GM18508 (cell line): ENCODE measurements around the gene GATAD2A.

ENCODE experiments used
- ATAC-seq: cut with Tn5 transposase; IDR thresholded peaks from one replicate; pipeline ENCODE4 v1.9.1; 2021; ENCODE audit warnings: moderate number of reproducible peaks; ENCODE audit not compliant: insufficient read depth, unreplicated experiment

GATAD2A gene

DNA sequence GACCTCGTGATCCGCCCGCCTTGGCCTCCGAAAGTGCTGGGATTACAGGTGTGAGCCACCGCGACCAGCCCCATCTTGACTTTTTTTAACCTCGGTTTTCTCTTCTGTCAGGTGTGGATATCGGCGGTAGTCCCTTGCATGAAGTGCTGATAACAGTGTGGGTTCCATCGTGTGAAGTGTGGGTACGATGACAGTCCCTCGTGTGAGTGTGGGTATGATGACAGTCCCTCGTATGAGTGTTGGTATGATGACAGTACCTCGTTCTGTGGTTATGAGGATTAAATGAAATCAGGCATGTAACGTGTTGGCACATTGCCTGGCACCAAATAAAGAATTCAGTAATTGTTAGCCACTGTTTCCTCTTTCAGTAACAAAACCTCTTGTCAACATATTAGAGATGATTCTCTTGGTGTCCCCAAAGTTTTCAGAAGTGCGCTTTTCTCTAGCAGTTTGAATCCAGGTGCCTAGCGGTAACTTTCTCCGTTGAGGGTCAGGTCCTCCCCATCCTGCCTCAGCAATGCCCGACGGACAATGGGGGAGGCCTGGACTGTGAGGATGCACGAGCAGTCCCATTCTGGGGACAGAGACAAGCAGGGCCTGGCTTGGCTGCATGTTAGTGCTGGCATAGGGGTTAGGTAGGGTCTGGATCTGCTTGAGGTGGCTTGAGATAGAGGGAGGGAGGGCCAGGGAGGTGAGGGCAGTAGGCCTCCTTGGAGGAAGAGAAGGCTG is 15.3 kb downstream of the GATAD2A start:
- ATAC-seq: no peak

DNA sequence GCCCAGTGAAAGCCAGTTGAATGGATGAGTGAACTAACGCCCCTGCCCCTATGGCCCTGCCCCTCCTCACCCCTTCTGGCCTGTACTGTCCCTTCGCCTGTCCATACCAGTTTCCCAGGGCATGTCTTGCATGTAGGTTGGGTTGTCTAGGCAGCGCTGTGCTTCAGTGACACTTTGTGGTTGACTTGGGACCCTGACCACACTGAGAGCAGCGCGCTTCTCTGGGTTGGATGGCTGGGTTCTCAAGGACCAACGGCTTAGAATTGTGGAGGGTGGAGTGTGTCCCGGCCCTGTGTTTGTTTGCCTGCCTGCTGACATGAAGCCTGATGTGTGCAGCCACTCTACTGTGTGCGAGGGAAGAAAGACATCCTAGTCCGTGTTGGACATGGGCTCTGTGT is 15.8 kb downstream of the GATAD2A start:
- ATAC-seq: no peak

- no peak for ATAC-seq
These were observed 16.7 kb downstream of the GATAD2A start for GRCh38 chr19:19422156-19422555.

DNA sequence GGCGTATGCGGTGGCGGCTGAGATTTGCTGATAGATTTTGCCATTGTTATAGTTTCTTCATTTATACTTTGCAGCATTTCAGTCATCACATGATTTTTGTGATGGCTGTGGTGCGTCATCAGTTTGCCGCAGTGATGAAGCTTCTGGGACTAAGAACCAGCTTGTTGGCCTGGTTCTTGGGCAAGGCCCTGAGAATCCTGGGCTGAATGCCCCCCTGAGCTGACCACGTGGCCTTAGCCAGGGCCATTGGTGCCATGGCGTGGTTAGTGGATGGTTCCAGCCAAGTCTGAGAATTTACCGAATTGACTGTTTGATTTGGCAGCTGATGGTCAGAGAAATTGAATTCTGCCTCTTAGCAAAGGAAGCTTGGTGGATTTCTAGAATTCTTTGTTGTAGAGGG is 17.8 kb downstream of the GATAD2A start:
- ATAC-seq: no peak

GRCh38 chr19:19425170-19425875 is 19.8 kb downstream of the GATAD2A start:
- no peak for ATAC-seq

DNA sequence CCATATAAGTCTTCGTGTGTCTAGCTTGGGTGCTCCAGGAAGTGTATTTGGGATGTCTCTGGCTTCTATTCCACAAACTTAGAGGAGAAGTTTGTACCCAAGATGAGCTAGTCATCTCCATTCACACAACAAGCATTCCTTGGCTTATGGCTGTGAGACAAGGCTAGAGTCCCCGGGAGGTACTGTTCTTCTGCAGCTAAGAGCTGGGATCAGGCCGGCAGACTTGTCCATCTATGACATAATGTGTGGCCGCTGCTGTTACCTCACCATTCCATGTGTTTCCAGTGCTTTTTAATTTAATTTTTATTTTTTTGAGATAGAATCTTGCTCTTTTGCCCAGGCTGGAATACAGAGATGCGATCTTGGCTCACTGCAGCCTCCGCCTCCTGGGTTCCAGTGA is 20.7 kb downstream of the GATAD2A start:
- ATAC-seq: no peak

DNA sequence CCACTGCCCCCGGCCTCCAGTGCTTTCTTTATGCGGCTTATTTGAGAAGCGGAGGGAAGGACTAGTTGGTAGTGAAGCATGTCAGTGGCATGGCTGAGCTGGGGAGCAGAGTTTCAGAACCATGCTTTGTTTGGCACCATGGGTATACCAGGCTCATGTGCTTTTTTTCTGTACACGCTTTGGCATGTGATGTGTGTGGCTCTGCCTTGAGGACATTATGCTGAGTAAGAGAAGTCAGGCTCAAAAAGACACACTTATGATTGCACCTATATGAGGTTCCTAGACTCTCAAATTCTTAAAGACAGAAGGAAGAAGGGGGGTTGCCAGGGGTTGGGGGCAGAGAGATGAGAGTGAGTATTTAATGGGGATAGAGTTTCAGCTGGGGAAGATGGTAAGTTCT is 21.3 kb downstream of the GATAD2A start:
- ATAC-seq: no peak

GRCh38 chr19:19427302-19427701 is 21.8 kb downstream of the GATAD2A start:
- no peak for ATAC-seq

- ATAC-seq: no peak
These were observed 22.5 kb downstream of the GATAD2A start for GRCh38 chr19:19427944-19428343.

DNA sequence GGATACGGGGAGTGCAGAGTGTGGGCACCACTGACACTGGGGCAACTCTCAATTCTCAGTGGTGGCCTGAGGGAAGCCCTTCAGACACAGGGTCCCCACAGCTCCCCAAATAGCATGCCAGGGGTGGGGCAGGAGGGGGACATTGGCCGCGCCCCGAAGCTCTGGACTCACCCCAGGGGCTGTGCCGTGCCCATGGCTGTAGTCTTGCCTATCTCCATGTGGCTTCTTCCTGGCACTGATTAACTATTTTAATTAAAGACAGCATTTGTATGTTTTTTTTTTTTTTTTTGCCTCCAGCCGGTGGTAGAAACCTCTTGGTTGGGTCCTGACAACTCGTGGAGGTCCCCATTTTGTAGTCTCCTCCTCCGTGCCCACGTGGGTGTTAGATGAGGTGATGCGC is 23.3 kb downstream of the GATAD2A start:
- no peak for ATAC-seq

GRCh38 chr19:19429361-19429760 is 23.9 kb downstream of the GATAD2A start:
- ATAC-seq: no peak

- ATAC-seq: no peak
These were observed 27.3 kb downstream of the GATAD2A start for GRCh38 chr19:19432732-19433131.

DNA sequence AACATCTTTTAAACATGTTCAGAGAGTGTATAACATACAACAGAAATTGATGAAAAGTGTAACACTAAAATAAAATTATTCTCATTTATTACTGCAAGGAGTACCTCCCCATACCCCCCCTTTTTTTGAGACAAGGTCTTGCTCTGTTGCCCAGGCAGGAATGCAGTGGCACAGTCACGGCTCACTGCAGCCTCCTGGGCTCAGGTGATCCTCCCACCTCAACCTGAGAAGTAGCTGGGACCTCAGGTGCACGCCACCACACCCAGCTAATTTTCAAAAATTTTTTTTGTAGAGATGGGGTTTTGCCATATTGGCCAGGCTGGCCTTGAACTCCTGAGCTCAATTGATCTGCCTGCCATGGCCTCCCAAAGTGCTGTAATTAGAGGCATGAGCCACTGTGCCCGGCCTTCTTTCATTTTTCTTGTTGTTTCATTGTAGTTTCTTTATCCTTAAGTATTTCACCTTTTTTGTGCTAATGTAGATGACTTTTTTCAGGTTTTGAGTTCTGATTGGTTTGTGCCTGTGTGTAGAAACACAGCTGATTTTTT is 28.3 kb downstream of the GATAD2A start:
- ATAC-seq: no peak

DNA sequence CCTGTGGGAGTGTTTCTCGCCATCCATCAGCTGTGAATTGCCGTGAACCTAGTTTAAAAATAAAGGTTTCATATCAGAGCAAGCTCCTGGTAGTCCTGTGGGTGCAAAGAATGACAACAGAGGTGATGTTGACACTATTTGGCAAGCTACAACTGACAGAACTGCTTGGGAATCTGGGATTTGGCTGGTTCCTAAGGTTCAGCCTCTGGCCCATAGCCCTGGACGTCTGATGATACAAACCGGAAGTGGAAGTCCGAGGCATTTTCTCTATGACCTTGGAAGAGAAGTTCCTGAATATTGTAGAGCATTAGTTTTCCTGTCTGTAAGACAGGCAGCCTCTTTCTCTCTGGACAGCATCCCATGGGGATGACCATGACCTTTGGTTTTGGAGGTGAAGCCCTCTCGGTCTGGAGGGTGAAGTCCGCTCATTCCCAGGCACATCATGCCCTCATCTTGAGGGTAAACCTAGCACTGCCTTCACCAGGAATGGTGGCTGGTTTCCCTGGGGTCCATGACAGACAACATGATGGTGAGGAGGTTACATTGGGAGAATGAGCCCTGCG is 29.1 kb downstream of the GATAD2A start:
- ATAC-seq: no peak

GRCh38 chr19:19436137-19436691 is 30.7 kb downstream of the GATAD2A start:
- no peak for ATAC-seq

DNA sequence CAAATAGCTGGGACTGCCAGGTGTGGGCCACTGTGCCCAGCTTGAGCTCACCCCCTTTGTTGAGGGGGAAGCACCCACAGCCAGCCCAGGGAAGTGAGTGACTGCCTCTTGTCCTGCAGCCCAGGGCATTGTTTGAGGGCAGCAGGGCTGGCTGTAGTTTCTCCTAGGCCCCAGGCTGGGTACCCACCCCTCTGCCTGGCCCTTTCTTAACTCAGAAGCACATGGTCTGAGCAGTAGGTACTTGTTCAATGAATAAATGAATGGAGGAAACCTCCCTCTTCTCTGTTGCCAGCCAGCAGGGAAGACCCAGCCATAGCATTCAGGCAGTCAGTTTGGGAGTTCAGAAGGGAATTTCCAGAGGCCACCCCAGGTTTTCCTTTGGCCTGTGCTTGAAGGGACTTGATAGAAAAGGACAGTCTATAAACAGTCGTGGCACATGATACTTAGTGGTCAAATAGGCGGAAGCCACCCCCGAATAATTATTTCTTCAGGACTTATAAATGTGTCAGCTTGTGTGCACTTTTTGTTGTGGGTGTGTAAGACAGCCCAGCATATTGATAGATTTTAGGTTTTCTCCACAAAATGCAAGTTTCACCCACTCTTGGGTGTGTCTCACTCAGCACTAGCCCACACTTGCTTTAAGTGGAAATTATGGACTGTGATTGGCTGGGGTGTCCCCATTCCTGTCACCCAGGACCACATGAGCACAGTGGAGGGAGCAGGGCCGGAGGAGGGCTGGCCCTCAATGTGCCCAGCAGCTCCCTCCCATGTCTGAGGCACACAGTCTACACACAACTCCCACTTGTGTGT is 33.1 kb downstream of the GATAD2A start:
- no peak for ATAC-seq

DNA sequence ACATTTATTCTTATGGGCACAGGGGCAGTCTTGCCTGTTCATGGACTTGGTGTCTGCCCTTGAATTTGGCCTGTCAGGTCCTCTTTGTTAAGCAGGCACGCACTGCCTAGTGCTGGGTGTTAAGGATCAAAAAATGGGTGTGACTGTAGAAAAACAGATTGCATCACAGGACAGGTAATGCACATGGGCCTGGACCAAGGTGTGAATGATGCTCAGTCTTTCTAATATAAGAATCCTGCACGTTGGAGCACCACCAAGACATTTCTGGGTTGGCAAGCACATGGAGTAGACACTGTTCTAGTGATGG is 33.7 kb downstream of the GATAD2A start:
- no peak for ATAC-seq

- no peak for ATAC-seq
These were observed 37.8 kb downstream of the GATAD2A start for GRCh38 chr19:19443283-19443682.

- ATAC-seq: no peak
These were observed 38.6 kb downstream of the GATAD2A start for GRCh38 chr19:19443902-19444680.

- ATAC-seq: no peak
These were observed 39.2 kb downstream of the GATAD2A start for GRCh38 chr19:19444681-19445155.
